GM19328 (cell line): ENCODE results near the gene SNAPC5.
"Not testable (repeated sequence)": the region's sequence is repeated elsewhere in the genome, so short reads cannot be mapped to it uniquely, and the experiment has no call there.

Experiments
- ATAC-seq: cut with Tn5 transposase; IDR thresholded peaks from one replicate; pipeline ENCODE4 v1.9.1; 2021; ENCODE audit warnings: mild to moderate bottlenecking, moderate library complexity; ENCODE audit not compliant: unreplicated experiment

Gene SNAPC5

GRCh38 chr15:66461294-66461693 lies 36.3 kb downstream of the SNAPC5 start:
- ATAC-seq: not testable (repeated sequence)

- ATAC-seq: no peak
Measured at GRCh38 chr15:66459818-66460615, 37.5 kb downstream of the SNAPC5 start.

- ATAC-seq: no peak
Measured at GRCh38 chr15:66456211-66456610, 41.4 kb downstream of the SNAPC5 start.

- ATAC-seq: no peak
Measured at GRCh38 chr15:66454143-66454542, 43.4 kb downstream of the SNAPC5 start.

- ATAC-seq: no peak
Measured at GRCh38 chr15:66452971-66453580, 44.5 kb downstream of the SNAPC5 start.

- ATAC-seq: no peak
Measured at GRCh38 chr15:66452420-66452819, 45.1 kb downstream of the SNAPC5 start.
